ENCODE data around the gene FIBP. TPM values are rescaled to one million over a fixed set of nuclear protein-coding genes. Genes with fewer than 3 reads are reported as not detected.

The FIBP gene
- total and polyA plus RNA-seq, 2 of the 8 experiments (the other 6 are each of a cell fraction or from before 2014, with no cell fraction given) = 74.3 to 173 TPM

DNA sequence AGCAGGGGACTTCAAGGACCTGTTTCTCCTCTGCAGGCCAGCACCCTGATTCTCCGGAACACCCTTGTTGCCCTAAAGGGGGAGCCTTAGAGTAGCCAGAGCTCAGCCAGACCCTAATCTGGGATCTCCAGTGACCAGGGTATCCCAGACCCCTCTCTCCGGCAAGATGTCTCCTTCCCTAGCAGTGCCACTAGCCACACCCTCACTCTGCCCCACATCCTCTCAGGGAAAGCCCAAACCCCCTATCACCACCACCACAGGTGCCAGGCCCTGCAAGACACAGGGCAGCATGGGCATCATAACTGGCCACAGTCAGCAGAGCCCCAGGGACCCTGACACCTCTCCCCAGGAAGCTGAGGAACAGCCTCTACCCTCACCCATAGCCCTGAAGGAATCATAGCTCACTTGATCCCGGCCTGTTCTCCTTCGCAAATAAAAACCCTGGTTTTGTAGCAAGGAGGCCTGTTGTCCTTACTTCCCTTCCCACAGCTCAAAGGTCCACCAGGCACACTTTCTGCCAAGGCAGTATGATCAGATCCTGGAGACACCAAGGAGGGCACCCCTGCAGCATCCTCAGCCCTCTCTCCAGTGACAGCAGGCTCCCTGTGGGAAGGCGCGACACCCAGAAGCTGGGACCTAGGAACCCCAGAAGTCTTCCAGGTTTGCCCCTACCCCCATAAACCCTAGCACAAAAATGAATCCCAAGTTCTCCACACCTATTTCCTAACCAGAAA is 34.9 kb downstream of the FIBP start (continued):
- no peak for TF ChIP-seq GABPA (IDR thresholded peaks at IDR 0.05; ENCODE audit: borderline replicate concordance, insufficient read depth, low read length)
- TF ChIP-seq TCF12 (IDR thresholded peaks at IDR 0.05; ENCODE audit: low read depth, low read length) = no peak
- peak; percentile 20 for TF ChIP-seq TAF7 (optimal IDR thresholded peaks at IDR 0.05; ENCODE audit: borderline replicate concordance, low read depth, low read length)
- no peak for TF ChIP-seq ASH2L (IDR thresholded peaks at IDR 0.05; ENCODE audit: low read length)
- no peak for TF ChIP-seq SUZ12 (IDR thresholded peaks at IDR 0.05; ENCODE audit: low read length)
- TF ChIP-seq TAF1 (IDR thresholded peaks at IDR 0.05; ENCODE audit: low read depth, low read length) = no peak
- TF ChIP-seq YY1 (IDR thresholded peaks at IDR 0.05; ENCODE audit: low read depth, low read length) = no peak
- no peak for TF ChIP-seq TEAD4 (IDR thresholded peaks at IDR 0.05; ENCODE audit: low read depth, low read length)
- no peak for TF ChIP-seq PHF8 (conservative IDR thresholded peaks at IDR 0.05; ENCODE audit: low read depth, low read length)
- TF ChIP-seq BCL11A (IDR thresholded peaks at IDR 0.05; ENCODE audit: low read depth in 2 of 2, low read length in 2 of 2) = no peak
- TF ChIP-seq POU5F1 (IDR thresholded peaks at IDR 0.05; ENCODE audit: low read depth, low read length) = no peak
- TF ChIP-seq HDAC6 (IDR thresholded peaks at IDR 0.05; ENCODE audit: low read depth, low read length) = no peak
- no peak for TF ChIP-seq SP4 (IDR thresholded peaks at IDR 0.05; ENCODE audit: low read length)
- TF ChIP-seq, protein P1, sequence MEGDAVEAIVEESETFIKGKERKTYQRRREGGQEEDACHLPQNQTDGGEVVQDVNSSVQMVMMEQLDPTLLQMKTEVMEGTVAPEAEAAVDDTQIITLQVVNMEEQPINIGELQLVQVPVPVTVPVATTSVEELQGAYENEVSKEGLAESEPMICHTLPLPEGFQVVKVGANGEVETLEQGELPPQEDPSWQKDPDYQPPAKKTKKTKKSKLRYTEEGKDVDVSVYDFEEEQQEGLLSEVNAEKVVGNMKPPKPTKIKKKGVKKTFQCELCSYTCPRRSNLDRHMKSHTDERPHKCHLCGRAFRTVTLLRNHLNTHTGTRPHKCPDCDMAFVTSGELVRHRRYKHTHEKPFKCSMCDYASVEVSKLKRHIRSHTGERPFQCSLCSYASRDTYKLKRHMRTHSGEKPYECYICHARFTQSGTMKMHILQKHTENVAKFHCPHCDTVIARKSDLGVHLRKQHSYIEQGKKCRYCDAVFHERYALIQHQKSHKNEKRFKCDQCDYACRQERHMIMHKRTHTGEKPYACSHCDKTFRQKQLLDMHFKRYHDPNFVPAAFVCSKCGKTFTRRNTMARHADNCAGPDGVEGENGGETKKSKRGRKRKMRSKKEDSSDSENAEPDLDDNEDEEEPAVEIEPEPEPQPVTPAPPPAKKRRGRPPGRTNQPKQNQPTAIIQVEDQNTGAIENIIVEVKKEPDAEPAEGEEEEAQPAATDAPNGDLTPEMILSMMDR (IDR thresholded peaks at IDR 0.05; ENCODE audit: control extremely low read depth in 1 of 3, insufficient read depth in 1 of 3, low read depth in 1 of 3, low read length in 3 of 3) = peak in 2 of 3 experiments; percentile 27 to 47; a peak in 2 of 4 replicates
- TF ChIP-seq RFX5 (IDR thresholded peaks at IDR 0.05; ENCODE audit: borderline replicate concordance, low read depth, low read length) = no peak
- TF ChIP-seq EZH2 (IDR thresholded peaks at IDR 0.05; ENCODE audit: low read depth, low read length, severe bottlenecking) = no peak
- no peak for TF ChIP-seq FOSL1 (IDR thresholded peaks at IDR 0.05; ENCODE audit: insufficient read depth, low read depth, low read length)
